Neural progenitor cell (in vitro differentiated cells): Measurements from ENCODE around the gene AKAP17A. TPM values are rescaled to one million over a fixed set of nuclear protein-coding genes. Genes with fewer than 3 reads are reported as not detected.
A peak's percentile ranks its signal among the peaks of the same experiment; 100 is the strongest.

Source experiments
- DNase-seq: peaks from one replicate; pipeline ENCODE4 v3.0.0-alpha.2; 2016; ENCODE audit warnings: low spot score
- H2AFZ ChIP-seq: fragments of 200-600 bp; sonication (generic); replicated peaks from 2 replicates; pipeline ENCODE4 v1.6.1; 2016; ENCODE audit warnings: antibody characterized with exemption
- H3F3A ChIP-seq: fragments of 200-600 bp; sonication (generic); 2 replicates; pipeline ENCODE4 v1.6.1; 2016; ENCODE audit warnings: antibody characterized with exemption, low read depth
- H3K27ac ChIP-seq: fragments of 200-600 bp; sonication (generic); 2 replicates; pipeline ENCODE4 v1.5.1; 2016; ENCODE audit warnings: mild to moderate bottlenecking
- H3K27me3 ChIP-seq: fragments of 200-600 bp; sonication (generic); 2 replicates; pipeline ENCODE4 v1.6.1; 2016; ENCODE audit warnings: mild to moderate bottlenecking, moderate library complexity
- H3K36me3 ChIP-seq: fragments of 200-600 bp; sonication (generic); 2 replicates; pipeline ENCODE4 v1.5.1; 2016
- H3K4me1 ChIP-seq: fragments of 200-600 bp; sonication (generic); 2 replicates; pipeline ENCODE4 v1.6.1; 2016; ENCODE audit warnings: mixed run types
- H3K4me2 ChIP-seq: fragments of 200-600 bp; sonication (generic); 2 replicates; pipeline ENCODE4 v1.6.1; 2016
- H3K4me3 ChIP-seq: fragments of 200-600 bp; sonication (generic); 2 replicates; pipeline ENCODE4 v1.5.1; 2016
- H3K79me2 ChIP-seq: fragments of 200-600 bp; sonication (generic); 2 replicates; pipeline ENCODE4 v1.6.1; 2016; ENCODE audit warnings: low read depth
- H3K9ac ChIP-seq: fragments of 200-600 bp; sonication (generic); 2 replicates; pipeline ENCODE4 v1.6.1; 2016
- H3K9me3 ChIP-seq: fragments of 200-600 bp; sonication (generic); 2 replicates; pipeline ENCODE4 v1.5.1; 2016; ENCODE audit warnings: low read depth
- H4K20me1 ChIP-seq: fragments of 200-600 bp; sonication (generic); 2 replicates; pipeline ENCODE4 v1.6.1; 2016; ENCODE audit warnings: low read depth
- H3K27ac Mint-ChIP-seq: 3 replicates; pipeline ENCODE4 v1.8.0; 2021; ENCODE audit warnings: mixed read lengths
- H3K27me3 Mint-ChIP-seq: 2 replicates; pipeline ENCODE4 v1.8.0; 2022; ENCODE audit warnings: low read depth, mild to moderate bottlenecking, inconsistent platforms, moderate library complexity, mixed read lengths; ENCODE audit not compliant: insufficient read depth
- H3K36me3 Mint-ChIP-seq: 3 replicates; pipeline ENCODE4 v1.8.0; 2021; ENCODE audit warnings: mixed read lengths
- H3K4me1 Mint-ChIP-seq: 3 replicates; pipeline ENCODE4 v1.8.0; 2021; ENCODE audit warnings: mixed read lengths
- H3K4me3 Mint-ChIP-seq: 3 replicates; pipeline ENCODE4 v1.8.0; 2021; ENCODE audit warnings: mild to moderate bottlenecking, moderate library complexity, mixed read lengths
- H3K9me3 Mint-ChIP-seq: 3 replicates; pipeline ENCODE4 v1.8.0; 2020; ENCODE audit warnings: mixed read lengths
- EZH2 ChIP-seq: fragments of 200-600 bp; sonication (generic); IDR thresholded peaks from 2 replicates; pipeline ENCODE4 v1.6.1; 2017; ENCODE audit warnings: antibody characterized with exemption, mild to moderate bottlenecking, moderate library complexity
- EZH2phosphoT487 ChIP-seq: fragments of 200-600 bp; sonication (generic); IDR thresholded peaks from 2 replicates; pipeline ENCODE4 v1.6.1; 2017; ENCODE audit warnings: antibody characterized with exemption
- total RNA-seq: library from RNA; depleted of rRNA; stranded (reverse); fragments of >200 nt; gene quantifications from 2 replicates; pipeline ENCODE4 v1.2.3, GENCODE V29; 2015; ENCODE audit warnings: low replicate concordance
- TF ChIP-seq, protein P1 (sequence below): fragments of 200-600 bp; sonication (generic); IDR thresholded peaks from 2 replicates; pipeline ENCODE4 v1.5.1; 2017; ENCODE audit warnings: antibody characterized with exemption, mild to moderate bottlenecking

Gene AKAP17A
- total RNA-seq, 1 donor from 2014 or later, result 10.7 TPM

DNA sequence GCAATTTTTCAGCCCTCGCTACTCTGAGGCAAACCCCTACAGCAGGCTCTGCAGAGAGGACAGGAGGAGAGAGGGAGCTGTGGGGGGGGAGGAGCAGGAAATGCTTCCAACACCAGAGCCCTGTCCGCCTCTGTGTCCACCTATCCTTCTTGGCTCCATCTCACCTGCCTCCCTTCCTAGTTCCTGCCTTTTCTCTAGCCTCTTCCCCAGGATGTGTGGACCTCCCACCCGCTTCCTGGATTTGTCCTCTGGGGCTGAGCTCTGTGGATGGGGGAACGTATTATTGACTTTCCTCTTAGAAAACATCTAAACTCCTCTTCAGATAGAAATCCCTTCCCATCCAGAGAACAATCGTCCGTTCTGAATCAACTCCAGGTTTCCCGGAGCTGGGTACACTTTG lies 37.8 kb downstream of the AKAP17A start:
- Histone ChIP-seq H3K9me3 (no peaks in the 10 kb centered on the region), H3K4me3 (no peak overlapping the region), H3K27me3 (no peaks in the 10 kb centered on the region), H3K27ac (no peak overlapping the region), H3K79me2 (no peaks in the 10 kb centered on the region), H2AFZ (no peak overlapping the region), H3K4me2 (no peak overlapping the region), H3F3A (no peaks in the 10 kb centered on the region), H3K36me3 (no peaks in the 10 kb centered on the region), H4K20me1 (no peaks in the 10 kb centered on the region), H3K9ac (no peak overlapping the region), H3K4me1 (no peaks in the 10 kb centered on the region)
- no peak for DNase-seq
- Mint-ChIP-seq H3K36me3 (no peaks in the 10 kb centered on the region), H3K27ac (no peak overlapping the region), H3K27me3 (peaks cover 18% of the 10 kb centered on the region), H3K4me1 (peaks cover 4% of the 10 kb centered on the region), H3K9me3 (peaks cover 9% of the 10 kb centered on the region), H3K4me3 (no peak overlapping the region)
- TF ChIP-seq EZH2, result no peak
- TF ChIP-seq, protein P1, sequence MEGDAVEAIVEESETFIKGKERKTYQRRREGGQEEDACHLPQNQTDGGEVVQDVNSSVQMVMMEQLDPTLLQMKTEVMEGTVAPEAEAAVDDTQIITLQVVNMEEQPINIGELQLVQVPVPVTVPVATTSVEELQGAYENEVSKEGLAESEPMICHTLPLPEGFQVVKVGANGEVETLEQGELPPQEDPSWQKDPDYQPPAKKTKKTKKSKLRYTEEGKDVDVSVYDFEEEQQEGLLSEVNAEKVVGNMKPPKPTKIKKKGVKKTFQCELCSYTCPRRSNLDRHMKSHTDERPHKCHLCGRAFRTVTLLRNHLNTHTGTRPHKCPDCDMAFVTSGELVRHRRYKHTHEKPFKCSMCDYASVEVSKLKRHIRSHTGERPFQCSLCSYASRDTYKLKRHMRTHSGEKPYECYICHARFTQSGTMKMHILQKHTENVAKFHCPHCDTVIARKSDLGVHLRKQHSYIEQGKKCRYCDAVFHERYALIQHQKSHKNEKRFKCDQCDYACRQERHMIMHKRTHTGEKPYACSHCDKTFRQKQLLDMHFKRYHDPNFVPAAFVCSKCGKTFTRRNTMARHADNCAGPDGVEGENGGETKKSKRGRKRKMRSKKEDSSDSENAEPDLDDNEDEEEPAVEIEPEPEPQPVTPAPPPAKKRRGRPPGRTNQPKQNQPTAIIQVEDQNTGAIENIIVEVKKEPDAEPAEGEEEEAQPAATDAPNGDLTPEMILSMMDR, result no peak
- TF ChIP-seq EZH2phosphoT487, result no peak

DNA sequence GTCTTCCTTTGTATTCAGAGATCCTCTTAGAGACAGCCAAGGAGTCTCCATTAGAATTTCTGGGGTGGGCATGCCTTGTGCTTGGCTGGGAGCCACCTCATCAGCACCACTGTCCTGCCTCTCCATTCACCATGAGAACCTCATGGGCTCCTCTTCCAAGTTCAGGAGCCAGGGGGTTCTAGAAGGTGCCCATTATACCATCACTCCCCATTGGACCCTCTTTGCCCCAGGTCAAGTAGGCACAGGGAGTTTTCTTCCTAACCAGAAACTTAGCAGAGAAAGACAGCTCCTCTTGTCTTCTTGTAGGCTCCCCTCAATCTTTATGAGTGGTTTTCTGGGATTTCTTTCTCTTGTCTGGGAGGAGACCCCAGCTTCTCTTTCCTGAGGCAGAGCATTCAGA lies 54.6 kb downstream of the AKAP17A start:
- H3K27me3 Mint-ChIP-seq, result peaks cover 23% of the 10 kb centered on the region
- no peak overlapping the region for H3K4me3 ChIP-seq
- no peak overlapping the region for H3K27ac Mint-ChIP-seq
- no peak overlapping the region for H2AFZ ChIP-seq
- H3K4me1 Mint-ChIP-seq, result peaks cover 18% of the 10 kb centered on the region
- H3K27me3 ChIP-seq, result no peaks in the 10 kb centered on the region
- H3K9ac ChIP-seq, result no peak overlapping the region
- no peaks in the 10 kb centered on the region for H4K20me1 ChIP-seq
- no peaks in the 10 kb centered on the region for H3K36me3 Mint-ChIP-seq
- TF ChIP-seq, protein P1, result no peak
- no peak for TF ChIP-seq EZH2phosphoT487
- H3K9me3 Mint-ChIP-seq, result peaks cover 48% of the 10 kb centered on the region
- DNase-seq, result no peak
- H3K36me3 ChIP-seq, result no peaks in the 10 kb centered on the region
- peaks cover 6% of the 10 kb centered on the region for H3K4me1 ChIP-seq
- H3K27ac ChIP-seq, result no peak overlapping the region
- no peaks in the 10 kb centered on the region for H3K9me3 ChIP-seq
- H3K4me2 ChIP-seq, result no peak overlapping the region
- H3K4me3 Mint-ChIP-seq, result no peak overlapping the region
- no peaks in the 10 kb centered on the region for H3K79me2 ChIP-seq
- H3F3A ChIP-seq, result peaks cover 14% of the 10 kb centered on the region

DNA sequence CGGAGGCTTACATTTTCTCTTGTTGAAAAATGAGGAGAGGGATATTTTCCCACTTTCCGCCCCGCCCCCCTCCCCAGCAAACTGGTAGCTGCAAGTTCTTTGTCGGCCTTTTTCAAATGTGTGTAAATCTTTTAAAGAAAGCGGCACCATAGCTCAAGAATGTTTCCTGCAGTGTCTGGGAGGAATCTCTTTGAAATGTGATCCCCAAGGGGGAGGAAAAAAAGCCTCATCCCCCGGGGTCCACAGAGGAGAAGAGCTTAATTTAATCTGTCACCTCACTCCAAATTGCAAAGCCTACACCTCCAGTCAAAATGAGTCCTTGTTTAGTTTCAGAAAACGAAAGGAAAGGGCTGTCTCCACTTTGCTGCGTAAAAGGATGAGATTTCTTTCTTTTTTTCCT lies 58.2 kb downstream of the AKAP17A start:
- H3K4me1 Mint-ChIP-seq, result peaks cover 23% of the 10 kb centered on the region
- Histone ChIP-seq H3K36me3 (no peaks in the 10 kb centered on the region), H2AFZ (no peak overlapping the region), H3K9me3 (no peaks in the 10 kb centered on the region), H3K4me1 (peaks cover 6% of the 10 kb centered on the region), H3K4me3 (peak overlapping the region; percentile 28), H3K27ac (peak overlapping the region; percentile 69), H3K27me3 (no peaks in the 10 kb centered on the region), H3K79me2 (no peaks in the 10 kb centered on the region), H3K9ac (no peak overlapping the region), H3K4me2 (peak overlapping the region; percentile 54), H4K20me1 (no peaks in the 10 kb centered on the region), H3F3A (peaks cover 16% of the 10 kb centered on the region)
- DNase-seq, result peak; percentile 87
- TF ChIP-seq, protein P1, result no peak
- peak; percentile 76 for TF ChIP-seq EZH2phosphoT487
- no peaks in the 10 kb centered on the region for H3K36me3 Mint-ChIP-seq
- H3K4me3 Mint-ChIP-seq, result peak overlapping the region; percentile 50
- peaks cover 32% of the 10 kb centered on the region for H3K9me3 Mint-ChIP-seq
- peaks cover 22% of the 10 kb centered on the region for H3K27me3 Mint-ChIP-seq
- H3K27ac Mint-ChIP-seq, result peak overlapping the region; percentile 91

Other genes starting within 250 kb of the AKAP17A start
- gene SLC25A6, start 199.5 kb upstream of the AKAP17A start, total RNA-seq, result 193 and 487 TPM in 2 replicates
- gene ASMTL, start 138.7 kb upstream of the AKAP17A start, total RNA-seq, result 46.1 and 73.2 TPM in 2 replicates
- gene P2RY8, start 54.4 kb upstream of the AKAP17A start, total RNA-seq, result 0.32 and 0.68 TPM in 2 replicates
- 0.28 TPM in 1 of 2 replicates, not detected in the other for gene ASMT, start 23.5 kb downstream of the AKAP17A start, total RNA-seq